IMR-90 (cell line): Measurements from ENCODE around the gene CYP27B1. TPM values are rescaled to one million over a fixed set of nuclear protein-coding genes. Genes with fewer than 3 reads are reported as not detected.

Experiments used
- ATAC-seq: fragments of 200-7000 bp; cut with Tn5 transposase; 2 replicates; pipeline ENCODE4 v1.9.1; 2020; ENCODE audit warnings: low read depth, mild to moderate bottlenecking, moderate library complexity
- BruUV-seq: library from RNA; stranded (reverse); fragments of 400-500 nt; replicated peaks from 2 replicates; lab custom pipeline; 2021; lab: Mats Ljungman, UMichigan
- CTCF ChIA-PET: fragments of 300-600 bp; formaldehyde crosslinking; extraction: SDS; loops from one replicate; lab custom pipeline; 2021; ENCODE audit warnings: antibody characterized with exemption; lab: Yijun Ruan, JAX
- POLR2A ChIA-PET: fragments of 300-600 bp; sonication (Branson Sonifier 250); formaldehyde crosslinking; loops from one replicate; lab custom pipeline; 2022; ENCODE audit warnings: antibody characterized with exemption; ENCODE audit not compliant: unreplicated experiment; lab: Charles Lee
- DNase-seq: peaks from one replicate; pipeline ENCODE4 v3.0.0; 2013
- H2AFZ ChIP-seq: replicated peaks from 2 replicates; pipeline ENCODE3; 2013; ENCODE audit warnings: low read length, mild to moderate bottlenecking; ENCODE audit not compliant: poor library complexity
- H2AK5ac ChIP-seq: 2 replicates; pipeline ENCODE4 v1.6.1; 2013; ENCODE audit warnings: low read depth, low read length, inconsistent platforms
- H2AK9ac ChIP-seq: replicated peaks from 2 replicates; pipeline ENCODE3; 2013; ENCODE audit warnings: mild to moderate bottlenecking, low read depth, low read length, moderate library complexity; ENCODE audit not compliant: poor library complexity
- H2BK120ac ChIP-seq: 2 replicates; pipeline ENCODE4 v1.6.1; 2013; ENCODE audit warnings: low read depth, low read length, inconsistent platforms
- H2BK15ac ChIP-seq: 3 replicates; pipeline ENCODE4 v1.6.1; 2013; ENCODE audit warnings: low read depth, low read length, inconsistent platforms
- H2BK20ac ChIP-seq: 2 replicates; pipeline ENCODE4 v1.6.1; 2013; ENCODE audit warnings: low read depth, mild to moderate bottlenecking, inconsistent platforms, low read length, moderate library complexity
- H2BK5ac ChIP-seq: 2 replicates; pipeline ENCODE4 v1.6.1; 2013; ENCODE audit warnings: mild to moderate bottlenecking, low read depth, low read length, inconsistent platforms; ENCODE audit not compliant: poor library complexity, severe bottlenecking
- H3K14ac ChIP-seq: replicated peaks from 2 replicates; pipeline ENCODE4 v1.6.1; 2013; ENCODE audit warnings: low read depth, low read length, inconsistent platforms
- H3K18ac ChIP-seq: 2 replicates; pipeline ENCODE4 v1.6.1; 2013; ENCODE audit warnings: low read depth, low read length, control low read depth
- H3K23ac ChIP-seq: 2 replicates; pipeline ENCODE4 v1.6.1; 2013; ENCODE audit warnings: low read depth, low read length, inconsistent platforms
- H3K27ac ChIP-seq: 2 replicates; pipeline ENCODE4 v1.5.1; 2013; ENCODE audit warnings: mild to moderate bottlenecking, control low read depth, low read length; ENCODE audit not compliant: insufficient read depth
- H3K27me3 ChIP-seq: 2 replicates; pipeline ENCODE4 v1.6.1; 2013; ENCODE audit warnings: low read length; ENCODE audit not compliant: control insufficient read depth, insufficient read depth
- H3K36me3 ChIP-seq: 2 replicates; pipeline ENCODE4 v1.6.1; 2013; ENCODE audit warnings: low read length, mixed read lengths; ENCODE audit not compliant: control insufficient read depth, insufficient read depth
- H3K4ac ChIP-seq: 2 replicates; pipeline ENCODE4 v1.6.1; 2013; ENCODE audit warnings: low read depth, low read length, inconsistent platforms
- H3K4me1 ChIP-seq: 2 replicates; pipeline ENCODE4 v1.6.1; 2013; ENCODE audit warnings: low read length, mixed read lengths; ENCODE audit not compliant: control insufficient read depth, insufficient read depth
- H3K4me2 ChIP-seq: 2 replicates; pipeline ENCODE4 v1.6.1; 2013; ENCODE audit warnings: low read depth, mild to moderate bottlenecking, control low read depth, low read length, moderate library complexity
- H3K4me3 ChIP-seq: 2 replicates; pipeline ENCODE4 v1.5.1; 2013; ENCODE audit warnings: low read depth, mild to moderate bottlenecking, control low read depth, low read length, moderate library complexity; ENCODE audit not compliant: insufficient read depth
- H3K56ac ChIP-seq: 2 replicates; pipeline ENCODE4 v1.6.1; 2013; ENCODE audit warnings: low read length, inconsistent platforms; ENCODE audit not compliant: insufficient read depth; ENCODE audit errors: extremely low read depth
- H3K79me1 ChIP-seq, 2 experiments: 2 replicates each; pipeline ENCODE4 v1.6.1; 2013; ENCODE audit warnings: low read length in 2 of 2, inconsistent platforms in 1 of 2, low read depth in 1 of 2
- H3K9ac ChIP-seq: 2 replicates; pipeline ENCODE4 v1.6.1; 2013; ENCODE audit warnings: low read depth, low read length, control low read depth
- H3K9me1 ChIP-seq: 2 replicates; pipeline ENCODE4 v1.6.1; 2013; ENCODE audit warnings: low read length, inconsistent platforms; ENCODE audit not compliant: insufficient read depth
- H3K9me3 ChIP-seq: 2 replicates; pipeline ENCODE4 v1.6.1; 2013; ENCODE audit warnings: low read length; ENCODE audit not compliant: control insufficient read depth, insufficient read depth
- H4K20me1 ChIP-seq: 2 replicates; pipeline ENCODE4 v1.6.1; 2013; ENCODE audit warnings: low read length, inconsistent platforms; ENCODE audit not compliant: insufficient read depth
- H4K5ac ChIP-seq: 2 replicates; pipeline ENCODE4 v1.6.1; 2013; ENCODE audit warnings: mild to moderate bottlenecking, low read depth, low read length, control low read depth
- H4K8ac ChIP-seq, 2 experiments: 2 replicates each; pipeline ENCODE4 v1.6.1; 2013; ENCODE audit warnings: low read depth in 2 of 2, low read length in 2 of 2, control low read depth in 1 of 2, inconsistent platforms in 1 of 2
- H4K91ac ChIP-seq: 2 replicates; pipeline ENCODE4 v1.6.1; 2013; ENCODE audit warnings: low read depth, low read length, inconsistent platforms; ENCODE audit not compliant: insufficient read depth
- CHD1 ChIP-seq: IDR thresholded peaks from 2 replicates; pipeline ENCODE4 v1.6.1; 2012; ENCODE audit warnings: low read depth, low read length, improper control_type of control experiment
- CTCF ChIP-seq: conservative IDR thresholded peaks from 2 replicates; pipeline ENCODE4 v1.5.1; 2012; ENCODE audit warnings: mild to moderate bottlenecking, low read depth, low read length, improper control_type of control experiment
- MAFK ChIP-seq: IDR thresholded peaks from 2 replicates; pipeline ENCODE4 v1.6.1; 2012; ENCODE audit warnings: low read depth, low read length, improper control_type of control experiment
- MAZ ChIP-seq: IDR thresholded peaks from 2 replicates; pipeline ENCODE4 v1.6.1; 2012; ENCODE audit warnings: low read depth, mild to moderate bottlenecking, low read length, improper control_type of control experiment, moderate library complexity, borderline replicate concordance
- POLR2A ChIP-seq: IDR thresholded peaks from 2 replicates; pipeline ENCODE4 v1.6.1; 2012; ENCODE audit warnings: mild to moderate bottlenecking, low read depth, low read length
- RAD21 ChIP-seq: IDR thresholded peaks from 2 replicates; pipeline ENCODE4 v1.6.1; 2012; ENCODE audit warnings: low read length, improper control_type of control experiment
- USF2 ChIP-seq: fragments of 150-350 bp; IDR thresholded peaks from 2 replicates; pipeline ENCODE4 v1.6.1; 2017; ENCODE audit warnings: mild to moderate bottlenecking, antibody characterized with exemption, low read length, low read depth
- WGBS, 2 experiments: methylation state at CpG; one replicate each; pipeline versions ENCODE4 v1.1.5 to v1.1.7; 2013; ENCODE audit warnings: missing lambda C conversion rate in 2 of 2; ENCODE audit not compliant: insufficient read length in 1 of 2; ENCODE audit errors: extremely low coverage in 2 of 2; 5-methylcytosine and 5-hydroxymethylcytosine counted together
- dilution Hi-C: fragments of 300-500 bp; cut with HindIII; formaldehyde crosslinking; loops from one replicate; pipeline ENCODE4 v1.14.3; 2018; ENCODE audit warnings: low sequenced_read_pairs; ENCODE audit not compliant: unreplicated experiment
- in situ Hi-C: fragments of 300-500 bp; cut with MboI; formaldehyde crosslinking; loops from 3 replicates; pipeline ENCODE4 v1.14.3; 2019; ENCODE audit warnings: low sequenced_read_pairs, inconsistent platforms, mixed read lengths
- intact Hi-C: fragments of 100-400 bp; cut with micrococcal nuclease; formaldehyde crosslinking; loops from 2 replicates; pipeline ENCODE4 v1.10.0; 2022
- polyA plus RNA-seq, 3 experiments: library from polyadenylated mRNA; depleted of rRNA; stranded (reverse); fragments of >200 nt; gene quantifications; 2 replicates each; pipeline ENCODE4 v1.2.3, GENCODE V29; 2012; ENCODE audit warnings: low replicate concordance in 1 of 3
- total RNA-seq: library from RNA; depleted of rRNA; stranded (reverse); fragments of >200 nt; gene quantifications from 2 replicates; pipeline ENCODE4 v1.2.3, GENCODE V29; 2012

The CYP27B1 gene
- total and polyA plus RNA-seq, 2 of the 4 experiments (the other 2 are of a cell fraction): 0.36 to 1.3 TPM

GRCh38 chr12:57745485-57745881 lies 21.4 kb downstream of the CYP27B1 start:
- Histone ChIP-seq H3K18ac (peak overlapping the region; percentile 9; the same call in 1 of the 2 replicates), H3K4me1 (peaks cover 3% of the 10 kb centered on the region), H3K23ac (peak overlapping the region; percentile 98), H3K9me3 (no peaks in the 10 kb centered on the region), H2BK15ac (0 out of 3 replicates have a peak overlapping the region, but pooled peaks have one; percentile 9), H4K91ac (peak overlapping the region; percentile 96), H4K20me1 (0 out of 2 replicates have a peak, but pooled peaks cover 3% of the 10 kb centered on the region), H3K4ac (peak overlapping the region; percentile 100), H2AK5ac (peak overlapping the region; percentile 98), H3K36me3 (peaks cover 18% of the 10 kb centered on the region), H4K5ac (peak overlapping the region; percentile 80), H3K27me3 (peaks cover 17% of the 10 kb centered on the region), H3K9me1 (peaks cover 10% of the 10 kb centered on the region), H3K4me2 (peak overlapping the region; percentile 94), H4K8ac (peak overlapping the region; percentile 74 to 100), H2BK20ac (peak overlapping the region; percentile 28; the same call in 1 of the 2 replicates), H2BK120ac (peak overlapping the region; percentile 57), H3K27ac (peak overlapping the region; percentile 93), H3K4me3 (peak overlapping the region; percentile 69), H3K56ac (peak overlapping the region; percentile 97), H3K9ac (peak overlapping the region; percentile 90), H3K79me1 (peaks cover 17 to 41% of the 10 kb centered on the region in 2 experiments; a peak in 3 of 4 replicates), H3K14ac (peak overlapping the region; percentile 100), H2BK5ac (peak overlapping the region; percentile 45), H2AFZ (peak overlapping the region; percentile 96), H2AK9ac (peak overlapping the region; percentile 99)
- ATAC-seq (no peak), DNase-seq (peak; percentile 7)
- intact Hi-C loops (no loop called here), in situ Hi-C loops (no loop called here), dilution Hi-C loops (no loop called here)
- BruUV-seq: no TSS peak
- POLR2A ChIA-PET: no interaction called here
- CTCF ChIA-PET: interaction anchor here (1.9 kb wide), 1 partner anchor 9 kb away, joined by 6 read pairs; no protein-coding TSS in a partner anchor
- TF ChIP-seq POLR2A: no peak
- no peak for TF ChIP-seq MAFK
- TF ChIP-seq CTCF: no peak
- TF ChIP-seq MAZ: no peak
- no peak for TF ChIP-seq CHD1
- no peak for TF ChIP-seq USF2
- TF ChIP-seq RAD21: no peak
- no CpG with 5 or more reads among the region's 8 CpGs for WGBS, 2 experiments
